Activated B cell treated with CpG ODN at 0.5 μM for 24 hours (primary cell): Measurements from ENCODE around the gene HAO2. TPM values are rescaled to one million over a fixed set of nuclear protein-coding genes. Genes with fewer than 3 reads are reported as not detected.

ENCODE experiments used
- ATAC-seq: fragments of 200-7000 bp; cut with Tn5 transposase; one replicate; pipeline ENCODE4 v1.10.0; 2021; ENCODE audit warnings: low read depth, mild to moderate bottlenecking, moderate library complexity
- CTCF ChIA-PET: fragments of 350-600 bp; sonication (Branson Sonifier 250); formaldehyde crosslinking; loops from one replicate; lab custom pipeline; 2021; ENCODE audit warnings: antibody characterized with exemption; lab: Charles Lee
- POLR2A ChIA-PET: fragments of 350-600 bp; sonication (Branson Sonifier 250); formaldehyde crosslinking; loops from one replicate; lab custom pipeline; 2021; ENCODE audit warnings: antibody characterized with exemption; lab: Charles Lee
- DNase-seq: peaks from one replicate; pipeline ENCODE4 v3.0.0; 2022
- H3K27ac Mint-ChIP-seq: one replicate; pipeline ENCODE4 v1.8.0; 2020; ENCODE audit warnings: mixed read lengths
- H3K27me3 Mint-ChIP-seq: one replicate; pipeline ENCODE4 v1.8.0; 2021; ENCODE audit warnings: mixed read lengths
- H3K36me3 Mint-ChIP-seq: one replicate; pipeline ENCODE4 v1.8.0; 2021; ENCODE audit warnings: low read depth, mixed read lengths
- H3K4me1 Mint-ChIP-seq: one replicate; pipeline ENCODE4 v1.8.0; 2021; ENCODE audit warnings: mixed read lengths
- H3K4me3 Mint-ChIP-seq: one replicate; pipeline ENCODE4 v1.8.0; 2020; ENCODE audit warnings: mild to moderate bottlenecking, mixed read lengths
- H3K9me3 Mint-ChIP-seq: one replicate; pipeline ENCODE4 v1.8.0; 2020; ENCODE audit warnings: mixed read lengths
- CTCF ChIP-seq: fragments of 200-600 bp; IDR thresholded peaks from one replicate; pipeline ENCODE4 v1.8.0; 2022; ENCODE audit warnings: antibody characterized with exemption, mild to moderate bottlenecking
- intact Hi-C: fragments of 100-400 bp; cut with micrococcal nuclease; formaldehyde crosslinking; loops from one replicate; pipeline ENCODE4 v1.15.1; 2024
- total RNA-seq: library from RNA; stranded (reverse); gene quantifications from 2 replicates; pipeline ENCODE4 v1.2.3, GENCODE V29; 2022

HAO2 gene
- not detected in 2 replicates for total RNA-seq

DNA sequence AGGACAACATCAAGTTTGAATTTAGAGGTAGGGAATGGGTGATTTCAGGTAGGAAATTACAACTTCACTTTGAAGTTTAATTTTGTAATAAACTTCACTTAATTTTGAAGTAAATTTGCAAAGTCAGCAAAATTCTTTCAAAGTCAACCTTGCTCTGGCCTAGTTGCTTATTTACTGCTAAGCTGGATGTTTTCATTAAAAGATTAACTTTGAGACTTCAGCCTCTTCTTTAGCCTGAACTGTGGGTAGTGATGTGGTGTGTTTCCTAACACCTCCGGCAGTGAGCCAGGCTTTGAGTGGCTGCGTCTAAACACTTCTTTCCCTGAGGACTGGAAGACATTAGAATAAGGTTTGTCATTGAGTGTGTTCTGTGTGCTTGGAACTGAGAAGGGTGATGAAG is at the start of gene HAO2:
Gene HAO2, plus strand, starts transcription at position 232 of the 400 bp plus-strand sequence. CDS start 12,301 bp downstream, outside the sequence.
- CTCF ChIA-PET: no interaction called here
- no peaks in the 10 kb centered on the region for H3K9me3 Mint-ChIP-seq

DNA sequence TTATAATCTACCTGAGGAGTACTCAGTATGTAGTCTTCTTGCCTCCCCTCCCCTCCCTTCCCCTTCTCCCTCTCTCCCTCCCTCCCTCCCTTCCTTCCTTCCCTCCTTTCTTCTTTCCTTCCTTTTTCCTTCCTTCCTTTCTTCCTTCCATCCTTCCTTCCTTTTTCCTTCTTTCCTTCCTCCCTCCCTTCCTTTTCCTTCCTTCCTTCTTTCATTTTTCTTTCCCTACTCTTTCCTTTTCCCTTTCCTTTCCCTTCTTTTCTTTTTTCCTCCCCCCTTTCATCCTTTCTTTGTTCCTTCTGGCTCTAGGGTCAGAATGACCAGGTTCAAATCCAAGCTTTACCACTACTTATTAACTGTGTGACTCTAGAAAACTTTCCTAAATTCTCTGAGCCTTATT is 48.5 kb upstream of the HAO2 start:
- no peak for TF ChIP-seq CTCF

More for the DNA sequence above, at the start of gene HAO2:
- no peak for TF ChIP-seq CTCF
- intact Hi-C loops: no loop called here
- ATAC-seq: no peak
- Mint-ChIP-seq H3K27ac (no peak within 1 kb of the TSS), H3K36me3 (no peaks in the 10 kb centered on the region), H3K4me1 (no peaks in the 10 kb centered on the region), H3K4me3 (no peak within 1 kb of the TSS), H3K27me3 (peaks cover 7% of the 10 kb centered on the region)
- no peak for DNase-seq
- POLR2A ChIA-PET: no interaction called here

DNA sequence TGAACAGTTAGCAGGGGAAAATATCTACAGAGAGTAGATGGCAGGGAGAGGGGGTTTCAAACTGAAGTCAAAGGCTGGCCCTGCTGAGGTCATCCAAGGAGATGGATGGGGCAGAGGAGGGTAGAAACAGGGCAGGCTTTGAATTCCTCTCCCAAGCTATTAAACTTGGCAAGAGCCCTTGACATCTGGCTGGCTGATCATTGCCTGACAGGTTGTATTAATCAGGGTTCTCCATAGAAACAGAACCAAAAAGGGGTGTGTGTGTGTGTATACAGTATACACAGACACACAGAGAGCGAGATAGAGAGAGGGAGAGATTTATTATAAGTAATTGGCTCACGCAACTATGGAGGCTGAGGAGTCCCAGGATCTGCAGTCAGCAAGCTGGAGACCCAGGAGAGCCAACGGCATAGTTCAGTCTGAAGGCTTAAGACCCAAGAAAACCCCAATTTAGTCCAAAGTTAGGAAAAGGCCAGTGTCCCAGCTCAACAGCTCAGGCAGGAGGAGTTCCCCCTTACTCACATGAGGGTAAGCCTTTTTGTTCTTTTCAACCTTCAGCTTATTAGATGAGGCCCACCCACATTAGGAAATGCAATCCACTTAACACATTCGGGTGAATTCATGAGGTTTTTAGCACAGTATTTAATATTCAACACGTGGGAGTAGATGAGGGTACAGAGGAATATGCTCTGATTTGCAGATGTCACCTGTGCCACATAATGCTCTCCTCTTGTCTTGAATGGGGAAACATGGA is 46.7 kb upstream of the HAO2 start:
- CTCF ChIA-PET: no interaction called here
- DNase-seq: no peak
- POLR2A ChIA-PET: no interaction called here
- Mint-ChIP-seq H3K36me3 (no peaks in the 10 kb centered on the region), H3K4me3 (no peak overlapping the region), H3K27ac (no peak overlapping the region), H3K9me3 (no peaks in the 10 kb centered on the region), H3K4me1 (peaks cover 11% of the 10 kb centered on the region), H3K27me3 (peaks cover under 1% of the 10 kb centered on the region)
- TF ChIP-seq CTCF: no peak
- intact Hi-C loops: no loop called here
- no peak for ATAC-seq

More for the DNA sequence above, 48.5 kb upstream of the HAO2 start:
- DNase-seq (no peak), ATAC-seq (no peak)
- Mint-ChIP-seq H3K4me3 (no peak overlapping the region), H3K27me3 (no peaks in the 10 kb centered on the region), H3K27ac (no peak overlapping the region), H3K9me3 (no peaks in the 10 kb centered on the region), H3K36me3 (no peaks in the 10 kb centered on the region), H3K4me1 (peaks cover 4% of the 10 kb centered on the region)
- ChIA-PET CTCF (no interaction called here), POLR2A (no interaction called here)
- intact Hi-C loops: no loop called here

DNA sequence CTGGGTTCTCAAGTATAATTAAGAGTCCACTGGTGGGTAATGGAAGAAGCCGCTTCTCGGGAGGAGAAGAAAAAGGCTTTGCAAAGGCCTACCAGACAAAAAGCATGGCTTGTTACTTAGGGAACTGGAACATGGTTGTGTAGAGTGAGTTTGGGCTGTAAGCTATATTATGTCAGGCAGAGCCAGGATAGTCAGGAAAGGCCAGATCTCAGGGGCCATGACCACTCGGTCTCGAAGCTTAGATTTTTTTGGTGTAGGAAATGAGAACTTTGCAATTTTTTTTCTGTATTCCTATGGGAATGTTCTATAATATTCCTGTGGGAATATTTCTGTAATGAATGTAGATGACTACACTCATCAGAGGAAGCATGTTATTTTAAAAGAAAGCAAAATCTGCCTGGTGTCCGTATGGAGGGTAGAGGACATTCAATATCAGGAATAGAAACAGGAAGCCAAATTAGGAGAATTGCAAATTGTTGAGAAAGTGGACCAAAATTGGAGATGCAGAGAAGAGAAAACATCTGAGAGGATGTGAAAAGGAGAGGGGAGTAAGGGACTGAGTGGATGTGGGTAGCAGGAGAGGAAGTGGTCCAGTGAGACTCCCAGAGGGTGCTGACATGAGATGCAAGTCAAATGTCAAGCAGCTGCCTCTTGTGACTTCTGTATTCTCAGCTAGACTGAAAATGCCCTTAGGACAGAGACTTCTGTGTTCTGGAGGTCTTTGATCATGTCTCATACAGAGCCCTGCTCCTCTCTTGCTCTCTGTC is 45.2 kb upstream of the HAO2 start:
- POLR2A ChIA-PET: no interaction called here
- Mint-ChIP-seq H3K9me3 (no peaks in the 10 kb centered on the region), H3K27ac (no peak overlapping the region), H3K4me3 (no peak overlapping the region), H3K4me1 (peaks cover 22% of the 10 kb centered on the region), H3K36me3 (no peaks in the 10 kb centered on the region), H3K27me3 (peaks cover 6% of the 10 kb centered on the region)
- intact Hi-C loops: no loop called here
- peak; percentile 67 for ATAC-seq
- TF ChIP-seq CTCF: no peak
- CTCF ChIA-PET: no interaction called here
- no peak for DNase-seq

GRCh38 chr1:119324198-119324597 is 44.4 kb upstream of the HAO2 start:
- ChIA-PET POLR2A (no interaction called here), CTCF (no interaction called here)
- peaks cover 22% of the 10 kb centered on the region for H3K4me1 Mint-ChIP-seq
- H3K9me3 Mint-ChIP-seq: no peaks in the 10 kb centered on the region
- TF ChIP-seq CTCF: no peak
- intact Hi-C loops: no loop called here
- H3K27me3 Mint-ChIP-seq: peaks cover 6% of the 10 kb centered on the region
- H3K4me3 Mint-ChIP-seq: no peak overlapping the region
- H3K36me3 Mint-ChIP-seq: no peaks in the 10 kb centered on the region
- ATAC-seq (no peak), DNase-seq (no peak)
- no peak overlapping the region for H3K27ac Mint-ChIP-seq
